ENCODE data around the gene LAMB1. TPM values are rescaled to one million over a fixed set of nuclear protein-coding genes. Genes with fewer than 3 reads are reported as not detected.
A peak's percentile ranks its signal among the peaks of the same experiment; 100 is the strongest.

The LAMB1 gene
- total and polyA plus RNA-seq, 2 experiments from 2014 or later: 31.8 to 34.0 TPM

DNA sequence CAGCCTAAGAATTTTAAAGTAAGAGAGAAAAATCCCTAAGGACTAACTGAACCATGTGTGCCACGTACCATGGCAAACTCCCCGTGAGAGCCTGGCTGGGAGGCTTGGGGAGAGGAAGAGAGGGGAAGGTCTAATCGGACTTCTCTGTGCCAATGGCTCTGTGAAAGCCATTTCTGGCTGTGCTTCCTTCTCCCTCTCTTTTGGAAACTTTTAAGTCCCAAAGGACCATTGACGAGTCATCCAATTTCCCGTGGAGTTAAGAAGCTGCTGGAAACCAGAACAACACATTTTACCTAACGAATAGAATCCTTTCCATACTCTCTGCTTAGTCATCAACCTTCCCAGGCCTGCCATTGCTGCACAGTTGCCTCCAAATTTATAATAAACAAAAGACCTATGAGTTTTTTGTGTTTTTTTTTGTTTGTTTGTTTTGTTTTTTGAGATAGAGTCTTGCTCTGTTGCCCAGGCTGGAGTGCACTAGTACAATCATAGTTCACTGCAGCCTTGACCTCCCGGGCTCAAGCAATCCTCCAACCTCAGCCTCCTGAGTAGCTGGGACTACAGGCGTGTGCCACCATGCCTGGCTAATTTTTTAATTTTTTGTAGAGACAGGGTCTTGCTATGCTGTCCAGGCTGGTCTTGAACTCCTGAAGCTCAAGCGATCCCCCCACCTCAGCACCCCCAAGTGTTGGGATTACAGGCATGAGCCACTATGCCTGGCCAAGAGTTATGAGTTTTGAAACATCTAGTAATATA, 13.2 kb downstream of the LAMB1 start:
- DNase-seq (ENCODE audit: low read depth in 1 of 2, low spot score in 1 of 2): peak in 1 of 2 donors; percentile 80
- Histone ChIP-seq H3K36me3 (no peaks in the 10 kb centered on the region), H3K27me3 (no peaks in the 10 kb centered on the region), H3K27ac (no peak overlapping the region), H3K4me3 (no peak overlapping the region), H3K4me1 (ENCODE audit: low read depth) (no peaks in the 10 kb centered on the region), H3K9me3 (ENCODE audit: low read depth) (no peaks in the 10 kb centered on the region)
- TF ChIP-seq, protein P1, sequence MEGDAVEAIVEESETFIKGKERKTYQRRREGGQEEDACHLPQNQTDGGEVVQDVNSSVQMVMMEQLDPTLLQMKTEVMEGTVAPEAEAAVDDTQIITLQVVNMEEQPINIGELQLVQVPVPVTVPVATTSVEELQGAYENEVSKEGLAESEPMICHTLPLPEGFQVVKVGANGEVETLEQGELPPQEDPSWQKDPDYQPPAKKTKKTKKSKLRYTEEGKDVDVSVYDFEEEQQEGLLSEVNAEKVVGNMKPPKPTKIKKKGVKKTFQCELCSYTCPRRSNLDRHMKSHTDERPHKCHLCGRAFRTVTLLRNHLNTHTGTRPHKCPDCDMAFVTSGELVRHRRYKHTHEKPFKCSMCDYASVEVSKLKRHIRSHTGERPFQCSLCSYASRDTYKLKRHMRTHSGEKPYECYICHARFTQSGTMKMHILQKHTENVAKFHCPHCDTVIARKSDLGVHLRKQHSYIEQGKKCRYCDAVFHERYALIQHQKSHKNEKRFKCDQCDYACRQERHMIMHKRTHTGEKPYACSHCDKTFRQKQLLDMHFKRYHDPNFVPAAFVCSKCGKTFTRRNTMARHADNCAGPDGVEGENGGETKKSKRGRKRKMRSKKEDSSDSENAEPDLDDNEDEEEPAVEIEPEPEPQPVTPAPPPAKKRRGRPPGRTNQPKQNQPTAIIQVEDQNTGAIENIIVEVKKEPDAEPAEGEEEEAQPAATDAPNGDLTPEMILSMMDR (IDR thresholded peaks at IDR 0.05; ENCODE audit: low read depth, low read length): no peak

DNA sequence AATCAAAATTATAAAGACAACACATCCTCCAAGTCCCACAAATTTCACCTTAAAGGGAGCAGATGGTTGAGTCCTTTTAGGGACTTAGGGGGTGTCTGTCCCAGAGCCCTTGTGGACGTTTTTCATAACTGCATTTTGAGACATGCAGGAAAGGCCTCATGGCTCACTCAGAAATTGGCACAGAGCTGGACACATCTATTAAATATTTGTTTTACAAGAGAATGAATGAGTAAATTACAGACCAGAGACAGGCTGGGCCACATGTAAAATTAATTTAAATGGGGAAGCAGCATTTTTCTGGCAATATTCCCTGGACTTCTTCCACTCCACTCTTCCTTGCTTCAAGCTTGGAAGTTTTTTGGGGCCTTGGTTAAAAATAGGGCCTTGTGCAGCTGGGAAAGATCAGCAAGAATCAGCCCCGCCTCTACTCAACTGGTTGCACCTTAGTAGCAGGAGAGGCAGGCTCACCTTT, 20.0 kb downstream of the LAMB1 start:
- TF ChIP-seq, protein P1 (IDR thresholded peaks at IDR 0.05; ENCODE audit: low read depth, low read length): peak; percentile 32
- peaks cover 19% of the 10 kb centered on the region for H3K4me1 ChIP-seq (ENCODE audit: low read depth)
- no peak overlapping the region for H3K4me3 ChIP-seq
- no peaks in the 10 kb centered on the region for H3K36me3 ChIP-seq
- no peak for DNase-seq (ENCODE audit: low read depth in 1 of 2, low spot score in 1 of 2)
- H3K27me3 ChIP-seq: no peaks in the 10 kb centered on the region
- peak overlapping the region; percentile 3 for H3K27ac ChIP-seq
- H3K9me3 ChIP-seq (ENCODE audit: low read depth): no peaks in the 10 kb centered on the region

DNA sequence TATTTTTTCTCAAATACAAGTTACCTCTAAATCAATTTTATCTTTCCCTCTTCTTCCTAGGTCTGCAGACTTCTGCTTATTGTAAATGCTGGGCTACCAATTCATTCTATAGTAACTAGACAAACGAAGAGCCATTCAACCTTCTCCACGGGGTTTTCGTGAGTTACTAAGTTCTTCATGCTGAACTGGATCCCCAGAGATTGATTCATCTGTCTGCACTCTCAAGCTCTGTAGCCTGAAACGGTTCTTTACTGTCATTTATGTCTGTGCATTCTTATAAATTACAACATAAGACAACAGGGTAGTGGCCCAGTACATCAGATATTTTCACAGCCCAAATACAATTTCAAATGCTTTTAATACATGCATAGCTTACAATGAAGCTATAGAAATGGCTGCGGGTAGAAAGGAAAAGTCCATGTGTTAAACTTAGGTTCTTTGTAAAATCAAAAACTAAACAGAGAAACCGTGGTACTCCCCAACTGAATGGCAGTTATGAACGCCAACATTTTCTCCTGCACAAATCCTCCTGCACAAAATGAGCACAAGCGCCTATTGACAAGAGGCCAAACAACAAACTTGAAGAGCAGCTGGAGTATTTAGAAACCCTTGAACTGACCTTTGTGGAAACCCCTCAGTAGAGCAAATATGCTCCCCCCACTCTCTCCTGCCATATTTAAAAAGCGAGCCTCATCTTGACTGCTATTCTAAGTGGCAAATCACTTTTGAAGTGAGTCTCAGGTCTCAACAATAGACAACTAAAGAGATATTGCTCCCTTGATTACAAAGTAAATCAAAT, 20.7 kb downstream of the LAMB1 start:
- H3K4me3 ChIP-seq: no peak overlapping the region
- no peaks in the 10 kb centered on the region for H3K27me3 ChIP-seq
- no peaks in the 10 kb centered on the region for H3K36me3 ChIP-seq
- H3K4me1 ChIP-seq (ENCODE audit: low read depth): peaks cover 19% of the 10 kb centered on the region
- H3K9me3 ChIP-seq (ENCODE audit: low read depth): no peaks in the 10 kb centered on the region
- no peak overlapping the region for H3K27ac ChIP-seq
- no peak for DNase-seq (ENCODE audit: low read depth in 1 of 2, low spot score in 1 of 2)
- TF ChIP-seq, protein P1 (IDR thresholded peaks at IDR 0.05; ENCODE audit: low read depth, low read length): no peak

DNA sequence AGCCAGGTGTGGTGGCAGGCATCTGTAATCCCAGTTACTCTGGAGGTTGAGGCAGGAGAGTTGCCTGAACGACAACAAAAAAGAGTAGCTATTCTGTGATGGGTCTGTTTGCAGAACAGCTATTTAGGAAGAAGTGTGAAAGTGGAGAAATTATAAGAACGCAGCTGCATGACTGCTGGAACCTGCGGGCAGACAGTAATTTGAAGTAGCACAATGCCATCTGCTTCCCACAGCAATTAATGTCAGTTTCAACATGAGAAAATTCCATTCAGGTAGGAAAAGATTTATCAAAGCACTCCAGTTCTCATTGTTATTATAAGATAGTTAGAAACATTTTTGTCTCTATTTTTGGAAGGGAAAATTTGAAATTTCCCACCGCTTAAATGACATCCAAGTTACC, 21.5 kb downstream of the LAMB1 start:
- TF ChIP-seq, protein P1 (IDR thresholded peaks at IDR 0.05; ENCODE audit: low read depth, low read length): no peak
- Histone ChIP-seq H3K27ac (no peak overlapping the region), H3K9me3 (ENCODE audit: low read depth) (no peaks in the 10 kb centered on the region), H3K27me3 (no peaks in the 10 kb centered on the region), H3K36me3 (no peaks in the 10 kb centered on the region), H3K4me3 (no peak overlapping the region), H3K4me1 (ENCODE audit: low read depth) (peaks cover 19% of the 10 kb centered on the region)
- DNase-seq (ENCODE audit: low read depth in 1 of 2, low spot score in 1 of 2): no peak

DNA sequence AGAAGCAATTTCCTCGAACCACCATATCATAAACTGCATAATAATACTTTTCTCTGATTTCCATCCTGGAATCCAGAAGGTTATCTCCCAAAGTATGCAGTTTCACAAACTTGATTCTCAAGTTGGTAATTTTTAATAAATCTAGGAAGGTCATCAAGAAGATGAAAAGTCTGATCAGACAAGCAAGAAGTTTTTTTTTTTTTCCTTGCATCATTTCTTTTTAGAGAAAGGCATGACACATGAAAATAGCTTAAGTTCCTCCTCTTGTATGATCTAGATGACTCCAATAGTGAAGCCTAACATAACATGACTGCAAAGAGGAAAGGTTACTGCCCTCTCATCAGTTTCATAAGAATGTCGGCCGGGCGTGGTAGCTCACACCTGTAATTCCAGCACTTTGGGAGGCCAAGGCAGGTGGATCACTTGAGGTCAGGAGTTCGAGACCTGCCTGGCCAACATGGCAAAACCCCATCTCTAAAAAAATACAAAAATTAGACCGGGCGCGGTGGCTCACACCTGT, 22.2 kb downstream of the LAMB1 start:
- no peaks in the 10 kb centered on the region for H3K36me3 ChIP-seq
- DNase-seq (ENCODE audit: low read depth in 1 of 2, low spot score in 1 of 2): no peak

More for the DNA sequence above, 22.2 kb downstream of the LAMB1 start:
- H3K4me1 ChIP-seq (ENCODE audit: low read depth): peaks cover 19% of the 10 kb centered on the region
- TF ChIP-seq, protein P1 (IDR thresholded peaks at IDR 0.05; ENCODE audit: low read depth, low read length): no peak
- H3K4me3 ChIP-seq: no peak overlapping the region
- no peaks in the 10 kb centered on the region for H3K27me3 ChIP-seq
- H3K27ac ChIP-seq: no peak overlapping the region
- no peaks in the 10 kb centered on the region for H3K9me3 ChIP-seq (ENCODE audit: low read depth)

All from cardiac muscle cell (in vitro differentiated cells and primary cell).